Stimulated activated CD8-positive, alpha-beta memory T cell treated with anti-CD3 and anti-CD28 coated beads, Interleukin-15, amount 100 ng/mL, for 1 hour (primary cell): ENCODE measurements around the gene KRT27.
A peak's percentile ranks its signal among the peaks of the same experiment; 100 is the strongest.
"Not testable (repeated sequence)": the region's sequence is repeated elsewhere in the genome, so short reads cannot be mapped to it uniquely, and the experiment has no call there.

Experiments used
- DNase-seq: peaks from one replicate; pipeline ENCODE4 v3.0.0-alpha.2; 2020; ENCODE audit warnings: low read depth

The KRT27 gene

GRCh38 chr17:40782450-40782849, at the start of gene KRT27:
TSS of gene KRT27 (minus strand) at chr17:40782550. CDS start at chr17:40782493, 57 bp downstream.
- DNase-seq: no peak

GRCh38 chr17:40830085-40830776, 47.9 kb upstream of the KRT27 start:
- no peak for DNase-seq

- DNase-seq: no peak
Measured at GRCh38 chr17:40828454-40829044, 46.2 kb upstream of the KRT27 start.

GRCh38 chr17:40827746-40828453, 45.5 kb upstream of the KRT27 start:
- no peak for DNase-seq

GRCh38 chr17:40825599-40825998, 43.2 kb upstream of the KRT27 start:
- no peak for DNase-seq

GRCh38 chr17:40824015-40824832, 41.9 kb upstream of the KRT27 start:
- no peak for DNase-seq

GRCh38 chr17:40822132-40822812, 39.9 kb upstream of the KRT27 start, which contains the start of gene KRT10:
TSS of gene KRT10 (minus strand) at chr17:40822614. CDS start at chr17:40822585, 29 bp downstream.
- no peak for DNase-seq

GRCh38 chr17:40821536-40821935, 39.2 kb upstream of the KRT27 start:
- no peak for DNase-seq

GRCh38 chr17:40820228-40820838, 38.0 kb upstream of the KRT27 start:
- no peak for DNase-seq

GRCh38 chr17:40819528-40820125, 37.3 kb upstream of the KRT27 start:
- no peak for DNase-seq

GRCh38 chr17:40818733-40819527, 36.6 kb upstream of the KRT27 start:
- DNase-seq: peak; percentile 71

- DNase-seq: no peak
Measured at GRCh38 chr17:40818343-40818732, 36.0 kb upstream of the KRT27 start.

- no peak for DNase-seq
Measured at GRCh38 chr17:40817103-40817682, 34.8 kb upstream of the KRT27 start.

- no peak for DNase-seq
Measured at GRCh38 chr17:40816569-40816968, 34.2 kb upstream of the KRT27 start.

GRCh38 chr17:40815381-40815780, 33.0 kb upstream of the KRT27 start:
- DNase-seq: no peak

GRCh38 chr17:40814657-40815056, 32.3 kb upstream of the KRT27 start:
- not testable (repeated sequence) for DNase-seq

GRCh38 chr17:40813804-40814203, 31.5 kb upstream of the KRT27 start:
- no peak for DNase-seq

- DNase-seq: no peak
Measured at GRCh38 chr17:40812639-40813038, 30.3 kb upstream of the KRT27 start.

- DNase-seq: no peak
Measured at GRCh38 chr17:40810494-40810893, 28.1 kb upstream of the KRT27 start.
